Stimulated activated CD4-positive, alpha-beta T cell treated with anti-CD3 and anti-CD28 coated beads, Interleukin-1b, Interleukin-23, amount 100 ng/mL, for 48 hours (primary cell): ENCODE measurements around the gene GNLY.

Experiments used
- DNase-seq: peaks from one replicate; pipeline ENCODE4 v3.0.0-alpha.2; 2020

The GNLY gene

GRCh38 chr2:85730686-85731230 lies 36.6 kb downstream of the GNLY start:
- DNase-seq, result no peak

- no peak for DNase-seq
Measured at GRCh38 chr2:85731606-85732005, 37.4 kb downstream of the GNLY start.

GRCh38 chr2:85732467-85733120 lies 38.4 kb downstream of the GNLY start:
- no peak for DNase-seq

GRCh38 chr2:85733121-85733960 lies 39.2 kb downstream of the GNLY start:
- no peak for DNase-seq

- DNase-seq, result no peak
Measured at GRCh38 chr2:85734015-85734414, 39.9 kb downstream of the GNLY start.

GRCh38 chr2:85734942-85735608 lies 40.9 kb downstream of the GNLY start:
- no peak for DNase-seq

- DNase-seq, result no peak
Measured at GRCh38 chr2:85735691-85736090, 41.5 kb downstream of the GNLY start.

- no peak for DNase-seq
Measured at GRCh38 chr2:85736456-85737355, 42.5 kb downstream of the GNLY start.

- DNase-seq, result no peak
Measured at GRCh38 chr2:85737481-85737880, 43.3 kb downstream of the GNLY start.

GRCh38 chr2:85737961-85738360 lies 43.8 kb downstream of the GNLY start:
- DNase-seq, result no peak

- no peak for DNase-seq
Measured at GRCh38 chr2:85740193-85740592, 46.0 kb downstream of the GNLY start.

GRCh38 chr2:85741211-85741832 lies 47.2 kb downstream of the GNLY start:
- DNase-seq, result no peak

- no peak for DNase-seq
Measured at GRCh38 chr2:85741833-85742455, 47.8 kb downstream of the GNLY start.

GRCh38 chr2:85743304-85743978 lies 49.3 kb downstream of the GNLY start:
- DNase-seq, result no peak

GRCh38 chr2:85744055-85744454 lies 49.9 kb downstream of the GNLY start:
- DNase-seq, result no peak

GRCh38 chr2:85744741-85745601 lies 50.8 kb downstream of the GNLY start:
- no peak for DNase-seq

GRCh38 chr2:85745619-85746018 lies 51.5 kb downstream of the GNLY start:
- DNase-seq, result no peak

GRCh38 chr2:85746321-85747004 lies 52.3 kb downstream of the GNLY start:
- no peak for DNase-seq

- no peak for DNase-seq
Measured at GRCh38 chr2:85747441-85747840, 53.3 kb downstream of the GNLY start.
